HCT116 (cell line): ENCODE measurements around the gene AIFM2.

Experiments used
- CEBPB ChIP-seq: IDR thresholded peaks from 2 replicates; pipeline ENCODE4 v1.6.1; 2012; ENCODE audit warnings: low read depth
- EZH2 ChIP-seq: fragments of 200-600 bp; sonication (generic); IDR thresholded peaks from 2 replicates; pipeline ENCODE4 v1.6.1; 2017; ENCODE audit warnings: antibody characterized with exemption, mixed run types
- EZH2phosphoT487 ChIP-seq: fragments of 200-600 bp; IDR thresholded peaks from 2 replicates; pipeline ENCODE4 v1.6.1; 2018; ENCODE audit warnings: antibody characterized with exemption, borderline replicate concordance
- FOSL1 ChIP-seq: IDR thresholded peaks from 2 replicates; pipeline ENCODE4 v1.6.1; 2012; ENCODE audit warnings: low read depth
- JUND ChIP-seq: IDR thresholded peaks from 2 replicates; pipeline ENCODE4 v1.6.1; 2012
- POLR2A ChIP-seq: IDR thresholded peaks from 2 replicates; pipeline ENCODE4 v1.7.0; 2011; ENCODE audit warnings: borderline replicate concordance; ENCODE audit not compliant: insufficient read depth, insufficient read length; ENCODE audit errors: extremely low read depth
- POLR2AphosphoS5 ChIP-seq: IDR thresholded peaks from 2 replicates; pipeline ENCODE4 v1.6.1; 2011; ENCODE audit warnings: mild to moderate bottlenecking, low read depth, low read length, moderate library complexity
- SP1 ChIP-seq: IDR thresholded peaks from 2 replicates; pipeline ENCODE4 v1.6.1; 2012; ENCODE audit warnings: low read depth
- TCF7L2 ChIP-seq: IDR thresholded peaks from 2 replicates; pipeline ENCODE4 v1.7.0; 2011; ENCODE audit warnings: borderline replicate concordance, inconsistent platforms; ENCODE audit not compliant: insufficient read depth, insufficient read length; ENCODE audit errors: extremely low read depth
- TF ChIP-seq, protein P1 (sequence below), 3 experiments: fragments of 200-600 bp in 1 of 3; sonication (generic) in 1 of 3; IDR thresholded peaks in 2 of 3; conservative IDR thresholded peaks in 1 of 3; 2 replicates each; pipeline ENCODE4 v1.5.1; 2012 to 2017; ENCODE audit warnings: low read depth in 2 of 3, low read length in 2 of 3, antibody characterized with exemption in 1 of 3, borderline replicate concordance in 1 of 3, control low read depth in 1 of 3, mild to moderate bottlenecking in 1 of 3, mixed read lengths in 1 of 3, mixed run types in 1 of 3, moderate library complexity in 1 of 3; ENCODE audit not compliant: insufficient read depth in 1 of 3
- TF ChIP-seq, protein P2 (sequence below): IDR thresholded peaks from 2 replicates; pipeline ENCODE4 v1.6.1; 2012; ENCODE audit warnings: low read depth

DNA sequence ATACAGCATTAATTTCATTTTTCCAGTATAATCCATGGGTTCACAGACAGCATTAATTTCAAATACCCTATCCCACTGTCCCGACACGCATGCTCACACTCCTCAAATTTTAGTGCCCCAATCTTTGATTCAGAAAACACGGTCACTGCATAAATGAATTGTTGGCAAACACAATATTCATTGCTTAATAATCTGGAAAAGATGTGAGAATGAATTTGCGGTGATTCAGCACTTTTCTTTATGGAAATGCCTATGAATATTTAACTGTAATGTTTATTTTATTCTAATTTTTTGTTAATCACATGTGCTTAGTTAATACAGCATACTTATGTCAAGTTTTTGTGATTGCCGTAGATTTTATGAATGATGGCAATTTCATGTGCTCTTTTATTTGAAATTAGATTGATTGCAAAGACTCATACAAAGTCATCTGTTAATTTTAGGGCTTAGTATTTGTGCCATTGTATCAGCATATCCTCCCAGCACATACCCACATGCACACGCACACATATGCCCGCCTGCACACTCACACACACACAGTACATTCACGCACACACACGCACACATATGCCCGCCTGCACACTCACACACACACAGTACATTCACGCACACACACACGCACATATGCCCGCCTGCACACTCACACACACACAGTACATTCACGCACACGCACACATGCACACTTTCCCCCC is 44.9 kb downstream of the AIFM2 start:
- TF ChIP-seq, protein P1, sequence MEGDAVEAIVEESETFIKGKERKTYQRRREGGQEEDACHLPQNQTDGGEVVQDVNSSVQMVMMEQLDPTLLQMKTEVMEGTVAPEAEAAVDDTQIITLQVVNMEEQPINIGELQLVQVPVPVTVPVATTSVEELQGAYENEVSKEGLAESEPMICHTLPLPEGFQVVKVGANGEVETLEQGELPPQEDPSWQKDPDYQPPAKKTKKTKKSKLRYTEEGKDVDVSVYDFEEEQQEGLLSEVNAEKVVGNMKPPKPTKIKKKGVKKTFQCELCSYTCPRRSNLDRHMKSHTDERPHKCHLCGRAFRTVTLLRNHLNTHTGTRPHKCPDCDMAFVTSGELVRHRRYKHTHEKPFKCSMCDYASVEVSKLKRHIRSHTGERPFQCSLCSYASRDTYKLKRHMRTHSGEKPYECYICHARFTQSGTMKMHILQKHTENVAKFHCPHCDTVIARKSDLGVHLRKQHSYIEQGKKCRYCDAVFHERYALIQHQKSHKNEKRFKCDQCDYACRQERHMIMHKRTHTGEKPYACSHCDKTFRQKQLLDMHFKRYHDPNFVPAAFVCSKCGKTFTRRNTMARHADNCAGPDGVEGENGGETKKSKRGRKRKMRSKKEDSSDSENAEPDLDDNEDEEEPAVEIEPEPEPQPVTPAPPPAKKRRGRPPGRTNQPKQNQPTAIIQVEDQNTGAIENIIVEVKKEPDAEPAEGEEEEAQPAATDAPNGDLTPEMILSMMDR (IDR thresholded peaks at IDR 0.05 in 2 of 3, conservative IDR thresholded peaks at IDR 0.05 in 1 of 3; ENCODE audit: borderline replicate concordance in 1 of 3, insufficient read depth in 1 of 3, low read depth in 2 of 3, low read length in 2 of 3) = no peak
- no peak for TF ChIP-seq EZH2phosphoT487
- no peak for TF ChIP-seq POLR2AphosphoS5
- no peak for TF ChIP-seq FOSL1
- no peak for TF ChIP-seq SP1
- TF ChIP-seq, protein P2, sequence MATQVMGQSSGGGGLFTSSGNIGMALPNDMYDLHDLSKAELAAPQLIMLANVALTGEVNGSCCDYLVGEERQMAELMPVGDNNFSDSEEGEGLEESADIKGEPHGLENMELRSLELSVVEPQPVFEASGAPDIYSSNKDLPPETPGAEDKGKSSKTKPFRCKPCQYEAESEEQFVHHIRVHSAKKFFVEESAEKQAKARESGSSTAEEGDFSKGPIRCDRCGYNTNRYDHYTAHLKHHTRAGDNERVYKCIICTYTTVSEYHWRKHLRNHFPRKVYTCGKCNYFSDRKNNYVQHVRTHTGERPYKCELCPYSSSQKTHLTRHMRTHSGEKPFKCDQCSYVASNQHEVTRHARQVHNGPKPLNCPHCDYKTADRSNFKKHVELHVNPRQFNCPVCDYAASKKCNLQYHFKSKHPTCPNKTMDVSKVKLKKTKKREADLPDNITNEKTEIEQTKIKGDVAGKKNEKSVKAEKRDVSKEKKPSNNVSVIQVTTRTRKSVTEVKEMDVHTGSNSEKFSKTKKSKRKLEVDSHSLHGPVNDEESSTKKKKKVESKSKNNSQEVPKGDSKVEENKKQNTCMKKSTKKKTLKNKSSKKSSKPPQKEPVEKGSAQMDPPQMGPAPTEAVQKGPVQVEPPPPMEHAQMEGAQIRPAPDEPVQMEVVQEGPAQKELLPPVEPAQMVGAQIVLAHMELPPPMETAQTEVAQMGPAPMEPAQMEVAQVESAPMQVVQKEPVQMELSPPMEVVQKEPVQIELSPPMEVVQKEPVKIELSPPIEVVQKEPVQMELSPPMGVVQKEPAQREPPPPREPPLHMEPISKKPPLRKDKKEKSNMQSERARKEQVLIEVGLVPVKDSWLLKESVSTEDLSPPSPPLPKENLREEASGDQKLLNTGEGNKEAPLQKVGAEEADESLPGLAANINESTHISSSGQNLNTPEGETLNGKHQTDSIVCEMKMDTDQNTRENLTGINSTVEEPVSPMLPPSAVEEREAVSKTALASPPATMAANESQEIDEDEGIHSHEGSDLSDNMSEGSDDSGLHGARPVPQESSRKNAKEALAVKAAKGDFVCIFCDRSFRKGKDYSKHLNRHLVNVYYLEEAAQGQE = no peak
- no peak for TF ChIP-seq CEBPB
- TF ChIP-seq JUND = no peak
- TF ChIP-seq POLR2A = no peak
- TF ChIP-seq TCF7L2 = no peak
- no peak for TF ChIP-seq EZH2
